Endothelial cell of umbilical vein (primary cell): ENCODE results near the gene USP12. TPM values are rescaled to one million over a fixed set of nuclear protein-coding genes. Genes with fewer than 3 reads are reported as not detected.

ENCODE experiments used
- BruUV-seq: library from RNA; stranded (reverse); fragments of 400-500 nt; replicated peaks from 2 replicates; lab custom pipeline; 2021; lab: Mats Ljungman, UMichigan
- CTCF ChIA-PET: fragments of 300-600, 350-600 bp; sonication (Branson Sonifier 250); formaldehyde crosslinking; loops from one replicate; lab custom pipeline; 2021; ENCODE audit warnings: antibody characterized with exemption, inconsistent platforms; lab: Charles Lee
- POLR2A ChIA-PET: fragments of 300-600, 350-600 bp; sonication (Branson Sonifier 250); formaldehyde crosslinking; loops from one replicate; lab custom pipeline; 2021; ENCODE audit warnings: antibody characterized with exemption, inconsistent platforms; lab: Charles Lee
- DNase-seq: peaks from one replicate; pipeline ENCODE4 v3.0.0-alpha.2; 2011; ENCODE audit warnings: low read depth, low spot score
- FAIRE-seq: peaks from 2 replicates; lab custom pipeline; 2011; peaks lifted over from hg19 to GRCh38; lab: Jason Lieb, UNC
- H2AFZ ChIP-seq: 2 replicates; pipeline ENCODE4 v1.6.0; 2012; ENCODE audit warnings: low read depth, low read length, control low read depth, inconsistent platforms
- H3K27ac ChIP-seq: 2 replicates; pipeline ENCODE4 v1.5.1; 2011; ENCODE audit warnings: low read depth, mild to moderate bottlenecking, control low read depth, low read length, moderate library complexity; ENCODE audit not compliant: insufficient read depth
- H3K27me3 ChIP-seq, 2 experiments: 2 replicates each; pipeline versions ENCODE4 v1.6.0 to v1.6.1; 2011; ENCODE audit warnings: low read length in 2 of 2, mixed read lengths in 1 of 2; ENCODE audit not compliant: control insufficient read depth in 2 of 2, insufficient read depth in 2 of 2
- H3K36me3 ChIP-seq, 2 experiments: 2 replicates in 1 of 2; 3 replicates in 1 of 2; pipeline ENCODE4 v1.5.1; 2011; ENCODE audit warnings: low read length in 2 of 2, mild to moderate bottlenecking in 1 of 2, moderate library complexity in 1 of 2; ENCODE audit not compliant: control insufficient read depth in 2 of 2, insufficient read depth in 2 of 2; ENCODE audit errors: extremely low read depth in 1 of 2
- H3K4me1 ChIP-seq: 3 replicates; pipeline ENCODE4 v1.5.1; 2011; ENCODE audit warnings: mild to moderate bottlenecking, low read length; ENCODE audit not compliant: control insufficient read depth, insufficient read depth; ENCODE audit errors: extremely low read depth
- H3K4me2 ChIP-seq: 2 replicates; pipeline ENCODE4 v1.6.1; 2011; ENCODE audit warnings: low read length, control low read depth, mixed read lengths; ENCODE audit not compliant: insufficient read depth
- H3K4me3 ChIP-seq, 3 experiments: fragments of 200-600 bp in 1 of 3; sonication (generic), shearing (Covaris generic) in 1 of 3; replicated peaks in 1 of 3; 2 replicates each; pipeline ENCODE4 v1.5.1; 2011 to 2016; ENCODE audit warnings: control low read depth in 3 of 3, low read length in 3 of 3, mild to moderate bottlenecking in 2 of 3, inconsistent platforms in 1 of 3, low read depth in 1 of 3, moderate library complexity in 1 of 3; ENCODE audit not compliant: insufficient read depth in 1 of 3
- H3K79me2 ChIP-seq: 2 replicates; pipeline ENCODE4 v1.6.0; 2012; ENCODE audit warnings: low read length, inconsistent platforms; ENCODE audit not compliant: control insufficient read depth, insufficient read depth
- H3K9ac ChIP-seq: replicated peaks from 2 replicates; pipeline ENCODE3; 2011; ENCODE audit warnings: low read length, control low read depth; ENCODE audit not compliant: insufficient read depth; ENCODE audit errors: extremely low read depth
- H3K9me1 ChIP-seq: replicated peaks from 3 replicates; pipeline ENCODE4 v1.6.0; 2011; ENCODE audit warnings: mild to moderate bottlenecking, low read length; ENCODE audit not compliant: control insufficient read depth, insufficient read depth; ENCODE audit errors: extremely low read depth
- H3K9me3 ChIP-seq: replicated peaks from 2 replicates; pipeline ENCODE4 v1.5.1; 2012; ENCODE audit warnings: low read length, inconsistent platforms; ENCODE audit not compliant: control insufficient read depth, insufficient read depth
- H4K20me1 ChIP-seq: replicated peaks from 2 replicates; pipeline ENCODE3; 2011; ENCODE audit warnings: mild to moderate bottlenecking, low read length; ENCODE audit not compliant: control insufficient read depth, insufficient read depth; ENCODE audit errors: extremely low read depth
- CTCF ChIP-seq, 2 donors: IDR thresholded peaks; 1 replicate in 1 of 2; 2 replicates in 1 of 2; pipeline ENCODE4 v1.5.1; 2011; ENCODE audit warnings: low read length in 2 of 2, mild to moderate bottlenecking in 2 of 2, moderate library complexity in 2 of 2, control low read depth in 1 of 2, inconsistent platforms in 1 of 2, low read depth in 1 of 2; ENCODE audit not compliant: insufficient read depth in 1 of 2; ENCODE audit errors: extremely low read depth in 1 of 2
- EZH2 ChIP-seq: IDR thresholded peaks from 2 replicates; pipeline ENCODE4 v1.6.1; 2012; ENCODE audit warnings: borderline replicate concordance, low read depth, mild to moderate bottlenecking, moderate library complexity, low read length, inconsistent platforms; ENCODE audit not compliant: severe bottlenecking
- FOS ChIP-seq: IDR thresholded peaks from 2 replicates; pipeline ENCODE4 v1.6.1; 2011; ENCODE audit warnings: mild to moderate bottlenecking, low read length, moderate library complexity, borderline replicate concordance; ENCODE audit not compliant: insufficient read depth
- GATA2 ChIP-seq: IDR thresholded peaks from 2 replicates; pipeline ENCODE4 v1.7.0; 2011; ENCODE audit warnings: low read depth, mild to moderate bottlenecking, moderate library complexity, mixed read lengths, low read length; ENCODE audit not compliant: insufficient read length, insufficient read depth
- JUN ChIP-seq: IDR thresholded peaks from 2 replicates; pipeline ENCODE4 v1.6.1; 2011; ENCODE audit warnings: borderline replicate concordance, low read depth; ENCODE audit not compliant: insufficient read length, insufficient read depth
- MYC ChIP-seq: IDR thresholded peaks from one replicate; pipeline ENCODE4 v1.6.1; 2011; ENCODE audit warnings: mild to moderate bottlenecking, low read depth, low read length
- POLR2A ChIP-seq: IDR thresholded peaks from 2 replicates; pipeline ENCODE4 v1.6.1; 2012; ENCODE audit warnings: low read depth, mild to moderate bottlenecking, control low read depth, low read length
- POLR2AphosphoS5 ChIP-seq: IDR thresholded peaks from 2 replicates; pipeline ENCODE4 v1.6.1; 2012; ENCODE audit warnings: low read depth, mild to moderate bottlenecking, control low read depth, low read length, moderate library complexity; ENCODE audit not compliant: insufficient read depth
- dilution Hi-C: fragments of 300-500 bp; cut with MboI; formaldehyde crosslinking; loops from one replicate; pipeline ENCODE4 v1.15.0; 2019; ENCODE audit warnings: low sequenced_read_pairs; ENCODE audit not compliant: extremely low pct_ligation_motif_present
- intact Hi-C: fragments of 100-400 bp; cut with micrococcal nuclease; formaldehyde crosslinking; loops from one replicate; pipeline ENCODE4 v1.10.0; 2022
- polyA plus RNA-seq, 4 experiments: library from polyadenylated mRNA; depleted of rRNA in 3 of 4; stranded (reverse) in 3 of 4; unstranded in 1 of 4; fragments of >200 nt; gene quantifications; 2 replicates each; pipeline versions ENCODE4 v1.2.1 to v1.2.3, GENCODE V29; 2011 to 2012; ENCODE audit warnings: missing spikeins in 1 of 4
- total RNA-seq: library from RNA; stranded (reverse); gene quantifications from 2 replicates; pipeline ENCODE4 v1.2.3, GENCODE V29; 2021
- TF ChIP-seq, protein P1 (sequence below): IDR thresholded peaks from 2 replicates; pipeline ENCODE4 v1.6.1; 2011; ENCODE audit not compliant: insufficient read depth, insufficient read length

The USP12 gene
- total and polyA plus RNA-seq, 2 donors (not counting 3 experiments of a cell fraction or from before 2014, with no cell fraction given) = 6.2 to 33.4 TPM

DNA sequence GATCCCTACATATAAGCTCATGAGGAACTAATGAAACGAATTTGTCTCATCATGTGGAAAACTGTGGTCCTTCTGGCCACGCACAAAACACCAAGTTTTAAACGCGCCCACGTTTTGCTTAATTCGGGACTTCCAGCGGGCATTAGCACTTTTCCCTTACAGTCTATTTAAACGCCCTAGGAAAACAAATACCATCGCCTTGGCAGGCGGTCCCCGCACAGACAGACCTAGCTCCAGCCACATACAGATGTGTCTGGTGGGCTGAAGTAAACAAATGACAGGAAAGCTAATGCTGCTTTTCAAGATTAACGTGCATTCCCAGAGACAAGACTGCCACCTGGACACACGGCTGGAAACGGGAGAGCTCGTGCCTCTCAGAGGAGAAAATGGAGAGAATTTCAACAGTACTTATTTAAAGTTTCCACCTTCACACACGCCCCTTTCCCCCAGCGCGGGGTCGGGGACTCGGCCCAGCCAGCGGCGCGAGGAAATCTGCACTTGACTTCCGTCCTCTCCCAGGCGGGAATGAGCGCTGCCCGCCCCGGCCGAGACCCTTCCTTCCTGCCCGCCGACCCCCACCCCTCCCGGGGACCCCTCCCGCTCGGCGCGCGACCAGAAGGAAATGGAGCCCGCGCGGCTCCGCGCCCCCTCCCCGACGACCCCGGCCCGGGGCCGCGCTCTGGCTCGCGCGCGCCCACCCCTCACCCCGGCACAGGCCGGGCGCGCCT is 931 bp downstream of the USP12 start:
- Histone ChIP-seq H3K9me1 (no peaks in the 10 kb centered on the region), H3K4me2 (peak overlapping the region; percentile 100), H3K4me1 (peaks cover 38% of the 10 kb centered on the region), H2AFZ (peak overlapping the region; percentile 36), H3K4me3 (peak overlapping the region; percentile 74 to 98 (median 95)), H4K20me1 (peaks cover 26% of the 10 kb centered on the region), H3K27ac (peak overlapping the region; percentile 90), H3K27me3 (no peaks in the 10 kb centered on the region), H3K36me3 (no peaks in the 10 kb centered on the region), H3K9ac (peak overlapping the region; percentile 94), H3K9me3 (no peaks in the 10 kb centered on the region), H3K79me2 (peaks cover 54% of the 10 kb centered on the region)
- ChIA-PET CTCF (interaction anchor here (0.7 to 2.2 kb wide), 10 partner anchors 10 to 186 kb away, joined by 3 to 9 read pairs (median 4); partner anchors contain the start of gene RASL11A), POLR2A (interaction anchor here (1.1 kb wide), 1 partner anchor 24 kb away, joined by 4 read pairs; no protein-coding TSS in a partner anchor)
- FAIRE-seq = peak; percentile 86
- BruUV-seq = TSS peak; percentile 46
- intact Hi-C loops = loop anchor here (1.0 kb wide), 2 partner anchors 81 to 185 kb away; partner anchors contain the start of gene RPL21
- DNase-seq = peak; percentile 68
- dilution Hi-C loops = no loop called here
- TF ChIP-seq POLR2A (no peak), POLR2AphosphoS5 (no peak), JUN (no peak), GATA2 (no peak), FOS (no peak), EZH2 (no peak), MYC (no peak), CTCF (IDR thresholded peaks at IDR 0.05; ENCODE audit: extremely low read depth in 1 of 2, insufficient read depth in 1 of 2, low read depth in 1 of 2, low read length in 2 of 2) (no peak)
- TF ChIP-seq, protein P1, sequence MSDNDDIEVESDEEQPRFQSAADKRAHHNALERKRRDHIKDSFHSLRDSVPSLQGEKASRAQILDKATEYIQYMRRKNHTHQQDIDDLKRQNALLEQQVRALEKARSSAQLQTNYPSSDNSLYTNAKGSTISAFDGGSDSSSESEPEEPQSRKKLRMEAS = no peak
